Hepatocyte (in vitro differentiated cells): Measurements from ENCODE around the gene SHISAL1.

Experiments used
- EZH2 ChIP-seq: fragments of 200-600 bp; sonication (generic); IDR thresholded peaks from 2 replicates; pipeline ENCODE4 v1.6.1; 2016; ENCODE audit warnings: antibody characterized with exemption, mild to moderate bottlenecking, borderline replicate concordance
- EZH2phosphoT487 ChIP-seq: fragments of 200-600 bp; sonication (generic); IDR thresholded peaks from one replicate; pipeline ENCODE4 v1.6.1; 2018; ENCODE audit warnings: antibody characterized with exemption, mild to moderate bottlenecking, low read depth, moderate library complexity; ENCODE audit not compliant: unreplicated experiment, severe bottlenecking
- TF ChIP-seq, protein P1 (sequence below): fragments of 200-600 bp; sonication (generic); IDR thresholded peaks from 2 replicates; pipeline ENCODE4 v1.5.1; 2016; ENCODE audit warnings: antibody characterized with exemption, mild to moderate bottlenecking; ENCODE audit not compliant: poor library complexity

DNA sequence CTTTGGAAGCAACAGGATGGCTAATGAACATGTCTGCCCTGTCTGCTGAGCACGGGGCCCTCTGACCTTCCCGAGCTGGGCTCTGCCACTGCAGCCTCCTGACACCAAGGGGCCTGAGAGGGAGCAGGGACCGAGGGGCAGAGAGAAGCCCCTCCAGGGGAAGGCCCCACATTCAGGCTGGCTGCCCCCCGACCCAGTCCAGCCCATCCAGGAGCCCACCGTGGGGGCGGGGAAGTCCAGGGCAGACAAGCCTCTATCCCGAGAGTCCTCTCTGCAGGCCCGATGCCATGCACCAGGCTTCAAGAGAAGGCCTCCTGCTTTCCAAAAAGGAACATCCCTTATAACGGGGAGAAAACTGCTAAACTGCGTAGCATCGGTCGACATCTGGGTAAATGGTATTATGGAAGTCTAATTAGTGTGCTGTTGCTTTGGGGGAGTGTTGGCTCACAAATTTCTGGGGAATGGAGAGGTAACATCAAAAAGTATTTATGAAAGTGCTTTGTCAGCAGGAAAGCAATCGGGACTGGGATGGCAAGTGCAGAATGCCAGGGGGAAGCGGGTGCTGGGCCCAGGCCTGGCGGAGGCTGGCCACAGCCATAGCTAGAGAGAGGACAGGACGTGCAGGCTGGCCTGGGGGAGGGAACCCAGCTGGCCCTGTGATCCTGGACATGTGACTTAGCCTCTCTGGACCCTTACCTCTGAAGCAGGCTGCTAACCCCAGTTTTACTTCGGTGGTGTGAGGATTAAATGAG lies 5.3 kb upstream of the SHISAL1 start:
- TF ChIP-seq, protein P1, sequence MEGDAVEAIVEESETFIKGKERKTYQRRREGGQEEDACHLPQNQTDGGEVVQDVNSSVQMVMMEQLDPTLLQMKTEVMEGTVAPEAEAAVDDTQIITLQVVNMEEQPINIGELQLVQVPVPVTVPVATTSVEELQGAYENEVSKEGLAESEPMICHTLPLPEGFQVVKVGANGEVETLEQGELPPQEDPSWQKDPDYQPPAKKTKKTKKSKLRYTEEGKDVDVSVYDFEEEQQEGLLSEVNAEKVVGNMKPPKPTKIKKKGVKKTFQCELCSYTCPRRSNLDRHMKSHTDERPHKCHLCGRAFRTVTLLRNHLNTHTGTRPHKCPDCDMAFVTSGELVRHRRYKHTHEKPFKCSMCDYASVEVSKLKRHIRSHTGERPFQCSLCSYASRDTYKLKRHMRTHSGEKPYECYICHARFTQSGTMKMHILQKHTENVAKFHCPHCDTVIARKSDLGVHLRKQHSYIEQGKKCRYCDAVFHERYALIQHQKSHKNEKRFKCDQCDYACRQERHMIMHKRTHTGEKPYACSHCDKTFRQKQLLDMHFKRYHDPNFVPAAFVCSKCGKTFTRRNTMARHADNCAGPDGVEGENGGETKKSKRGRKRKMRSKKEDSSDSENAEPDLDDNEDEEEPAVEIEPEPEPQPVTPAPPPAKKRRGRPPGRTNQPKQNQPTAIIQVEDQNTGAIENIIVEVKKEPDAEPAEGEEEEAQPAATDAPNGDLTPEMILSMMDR: no peak
- TF ChIP-seq EZH2: no peak
- TF ChIP-seq EZH2phosphoT487: no peak
